ENCODE measurements around the gene SLC6A18.

The SLC6A18 gene

GRCh38 chr5:1257841-1258240 is 32.7 kb downstream of the SLC6A18 start:
- CTCF ChIA-PET: no interaction called here
- POLR2A ChIA-PET: no interaction called here
- H3K4me3 ChIP-seq (ENCODE audit: low read depth, low read length): no peak overlapping the region
- no peak for TF ChIP-seq CTCF (IDR thresholded peaks at IDR 0.05; ENCODE audit: insufficient read depth, low read length, missing control alignments)
- DNase-seq (ENCODE audit: low read depth, low spot score): no peak

- CTCF ChIA-PET: no interaction called here
- POLR2A ChIA-PET: no interaction called here
- H3K4me3 ChIP-seq (ENCODE audit: low read depth, low read length): no peak overlapping the region
- no peak for TF ChIP-seq CTCF (IDR thresholded peaks at IDR 0.05; ENCODE audit: insufficient read depth, low read length, missing control alignments)
- no peak for DNase-seq (ENCODE audit: low read depth, low spot score)
Observed at GRCh38 chr5:1259806-1260480, 34.8 kb downstream of the SLC6A18 start.

GRCh38 chr5:1261643-1262042 is 36.5 kb downstream of the SLC6A18 start:
- POLR2A ChIA-PET: no interaction called here
- CTCF ChIA-PET: no interaction called here
- no peak overlapping the region for H3K4me3 ChIP-seq (ENCODE audit: low read depth, low read length)
- no peak for DNase-seq (ENCODE audit: low read depth, low spot score)
- no peak for TF ChIP-seq CTCF (IDR thresholded peaks at IDR 0.05; ENCODE audit: insufficient read depth, low read length, missing control alignments)

GRCh38 chr5:1262381-1262780 is 37.2 kb downstream of the SLC6A18 start:
- ChIA-PET POLR2A (no interaction called here), CTCF (no interaction called here)
- H3K4me3 ChIP-seq (ENCODE audit: low read depth, low read length): no peak overlapping the region
- no peak for DNase-seq (ENCODE audit: low read depth, low spot score)
- TF ChIP-seq CTCF (IDR thresholded peaks at IDR 0.05; ENCODE audit: insufficient read depth, low read length, missing control alignments): no peak

GRCh38 chr5:1264211-1264610 is 39.0 kb downstream of the SLC6A18 start:
- no peak for TF ChIP-seq CTCF (IDR thresholded peaks at IDR 0.05; ENCODE audit: insufficient read depth, low read length, missing control alignments)
- POLR2A ChIA-PET: no interaction called here
- CTCF ChIA-PET: no interaction called here
- H3K4me3 ChIP-seq (ENCODE audit: low read depth, low read length): no peak overlapping the region
- DNase-seq (ENCODE audit: low read depth, low spot score): no peak

GRCh38 chr5:1265026-1265425 is 39.8 kb downstream of the SLC6A18 start:
- DNase-seq (ENCODE audit: low read depth, low spot score): no peak
- ChIA-PET POLR2A (no interaction called here), CTCF (no interaction called here)
- no peak for TF ChIP-seq CTCF (IDR thresholded peaks at IDR 0.05; ENCODE audit: insufficient read depth, low read length, missing control alignments)
- no peak overlapping the region for H3K4me3 ChIP-seq (ENCODE audit: low read depth, low read length)

Measured in AG04449 (cell line).